Parathyroid adenoma (tissue), 2 donors: ENCODE results near the gene ANKRD42.

ENCODE experiments used
- H2AFZ ChIP-seq: fragments of 300-600 bp; sonication (generic); one replicate; pipeline ENCODE4 v1.7.0; 2017; ENCODE audit warnings: antibody characterized with exemption, mild to moderate bottlenecking
- H3K27ac ChIP-seq: fragments of 300-600 bp; sonication (generic); one replicate; pipeline ENCODE4 v1.7.0; 2017
- H3K27me3 ChIP-seq: fragments of 300-600 bp; sonication (generic); one replicate; pipeline ENCODE4 v1.7.0; 2017; ENCODE audit warnings: low read length; ENCODE audit not compliant: control insufficient read depth, insufficient read depth
- H3K36me3 ChIP-seq: fragments of 300-600 bp; sonication (generic); one replicate; pipeline ENCODE4 v1.7.0; 2017; ENCODE audit warnings: low read length; ENCODE audit not compliant: control insufficient read depth, insufficient read depth
- H3K4me1 ChIP-seq: fragments of 300-600 bp; sonication (generic); one replicate; pipeline ENCODE4 v1.7.0; 2017; ENCODE audit warnings: control low read depth
- H3K4me2 ChIP-seq: fragments of 300-600 bp; sonication (generic); one replicate; pipeline ENCODE4 v1.7.0; 2017; ENCODE audit warnings: low read length
- H3K4me3 ChIP-seq: fragments of 300-600 bp; sonication (generic); one replicate; pipeline ENCODE4 v1.7.0; 2017; ENCODE audit warnings: low read depth, low read length
- H3K79me2 ChIP-seq: fragments of 300-600 bp; sonication (generic); one replicate; pipeline ENCODE4 v1.7.0; 2017; ENCODE audit warnings: control low read depth
- H3K9ac ChIP-seq: fragments of 300-600 bp; sonication (generic); one replicate; pipeline ENCODE4 v1.7.0; 2017; ENCODE audit warnings: mild to moderate bottlenecking
- H3K9me3 ChIP-seq: fragments of 300-600 bp; sonication (generic); one replicate; pipeline ENCODE4 v1.7.0; 2017; ENCODE audit warnings: low read length; ENCODE audit not compliant: control insufficient read depth
- TF ChIP-seq, protein P1 (sequence below): fragments of 300-600 bp; sonication (generic); IDR thresholded peaks from one replicate; pipeline ENCODE4 v1.7.0; 2017; ENCODE audit warnings: antibody characterized with exemption, mild to moderate bottlenecking
- donor health status: primary hyperparathyroidism.

ANKRD42 gene

GRCh38 chr11:83152264-83152663 is 41.2 kb upstream of the ANKRD42 start:
- no peaks in the 10 kb centered on the region for H3K36me3 ChIP-seq
- no peak overlapping the region for H3K4me2 ChIP-seq
- no peaks in the 10 kb centered on the region for H3K79me2 ChIP-seq
- no peak overlapping the region for H3K9ac ChIP-seq
- no peaks in the 10 kb centered on the region for H3K4me1 ChIP-seq
- H2AFZ ChIP-seq, result no peak overlapping the region
- H3K9me3 ChIP-seq, result no peaks in the 10 kb centered on the region
- H3K27ac ChIP-seq, result no peak overlapping the region
- H3K27me3 ChIP-seq, result no peaks in the 10 kb centered on the region
- no peak overlapping the region for H3K4me3 ChIP-seq
- TF ChIP-seq, protein P1, sequence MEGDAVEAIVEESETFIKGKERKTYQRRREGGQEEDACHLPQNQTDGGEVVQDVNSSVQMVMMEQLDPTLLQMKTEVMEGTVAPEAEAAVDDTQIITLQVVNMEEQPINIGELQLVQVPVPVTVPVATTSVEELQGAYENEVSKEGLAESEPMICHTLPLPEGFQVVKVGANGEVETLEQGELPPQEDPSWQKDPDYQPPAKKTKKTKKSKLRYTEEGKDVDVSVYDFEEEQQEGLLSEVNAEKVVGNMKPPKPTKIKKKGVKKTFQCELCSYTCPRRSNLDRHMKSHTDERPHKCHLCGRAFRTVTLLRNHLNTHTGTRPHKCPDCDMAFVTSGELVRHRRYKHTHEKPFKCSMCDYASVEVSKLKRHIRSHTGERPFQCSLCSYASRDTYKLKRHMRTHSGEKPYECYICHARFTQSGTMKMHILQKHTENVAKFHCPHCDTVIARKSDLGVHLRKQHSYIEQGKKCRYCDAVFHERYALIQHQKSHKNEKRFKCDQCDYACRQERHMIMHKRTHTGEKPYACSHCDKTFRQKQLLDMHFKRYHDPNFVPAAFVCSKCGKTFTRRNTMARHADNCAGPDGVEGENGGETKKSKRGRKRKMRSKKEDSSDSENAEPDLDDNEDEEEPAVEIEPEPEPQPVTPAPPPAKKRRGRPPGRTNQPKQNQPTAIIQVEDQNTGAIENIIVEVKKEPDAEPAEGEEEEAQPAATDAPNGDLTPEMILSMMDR, result no peak

- TF ChIP-seq, protein P1, result no peak
- Histone ChIP-seq H3K9me3 (no peaks in the 10 kb centered on the region), H3K27ac (no peak overlapping the region), H2AFZ (no peak overlapping the region), H3K27me3 (no peaks in the 10 kb centered on the region), H3K36me3 (no peaks in the 10 kb centered on the region), H3K79me2 (peaks cover 8% of the 10 kb centered on the region), H3K4me3 (no peak overlapping the region), H3K4me1 (no peaks in the 10 kb centered on the region), H3K9ac (no peak overlapping the region), H3K4me2 (no peak overlapping the region)
Observed at GRCh38 chr11:83153764-83154163, 39.7 kb upstream of the ANKRD42 start.

DNA sequence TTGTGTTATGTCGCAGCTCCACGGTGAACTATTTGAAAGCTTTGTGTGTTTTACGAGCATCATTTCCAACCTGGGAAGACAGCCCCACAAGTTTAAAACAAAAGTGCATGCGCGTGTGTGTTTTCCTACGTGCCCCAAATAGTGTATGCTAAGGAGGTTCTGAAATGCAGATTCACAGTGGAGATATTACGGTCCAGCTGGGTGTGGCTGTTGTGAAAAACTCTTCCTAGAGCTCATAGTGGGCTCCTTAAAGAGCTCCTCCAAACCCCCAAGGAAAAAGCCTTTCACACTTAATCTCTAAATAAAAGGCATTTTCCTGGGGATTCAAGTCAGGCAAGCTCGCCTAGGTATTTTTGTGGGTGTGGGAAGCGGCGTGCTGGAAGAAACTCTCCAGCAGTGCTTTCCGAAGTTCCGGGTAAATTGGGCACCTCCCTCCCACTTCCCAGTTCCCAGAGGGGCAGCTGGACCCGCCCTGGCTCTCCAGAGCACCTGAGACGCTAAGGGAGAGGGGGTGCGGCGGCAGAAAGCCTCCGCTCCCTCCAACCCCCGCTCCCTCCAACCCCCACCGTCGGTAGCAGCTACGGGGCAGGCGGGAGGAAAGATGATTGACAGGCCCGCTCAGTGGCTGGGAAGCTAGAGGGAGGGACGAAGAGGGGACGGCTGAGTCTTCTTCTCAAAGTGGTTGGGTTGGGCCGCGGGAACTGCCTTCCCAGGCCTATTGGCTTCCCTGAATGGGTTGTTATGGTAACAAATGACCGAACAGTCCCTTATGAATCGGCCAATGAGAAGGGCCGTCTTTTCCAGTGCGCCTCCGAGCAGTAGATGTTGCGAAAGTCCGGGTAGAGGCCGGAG is 37.1 kb upstream of the ANKRD42 start:
- Histone ChIP-seq H3K4me1 (peaks cover 6% of the 10 kb centered on the region), H3K27me3 (no peaks in the 10 kb centered on the region), H3K9me3 (no peaks in the 10 kb centered on the region), H3K9ac (no peak overlapping the region), H2AFZ (peak overlapping the region; percentile 91), H3K36me3 (no peaks in the 10 kb centered on the region), H3K27ac (peak overlapping the region; percentile 90), H3K79me2 (peaks cover 8% of the 10 kb centered on the region), H3K4me3 (peak overlapping the region; percentile 57), H3K4me2 (peak overlapping the region; percentile 84)
- TF ChIP-seq, protein P1, result no peak

GRCh38 chr11:83156996-83157593 is 36.4 kb upstream of the ANKRD42 start, which contains the start of gene PCF11:
PCF11 (plus strand) TSS chr11:83157131; CDS start chr11:83157440, 309 bp downstream.
- H3K9ac ChIP-seq, result peak within 1 kb of the TSS; percentile 98
- peak within 1 kb of the TSS; percentile 91 for H2AFZ ChIP-seq
- peak within 1 kb of the TSS; percentile 84 for H3K4me2 ChIP-seq
- peaks cover 6% of the 10 kb centered on the region for H3K4me1 ChIP-seq
- H3K79me2 ChIP-seq, result peaks cover 11% of the 10 kb centered on the region
- no peaks in the 10 kb centered on the region for H3K36me3 ChIP-seq
- TF ChIP-seq, protein P1, result no peak
- H3K9me3 ChIP-seq, result no peaks in the 10 kb centered on the region
- H3K27ac ChIP-seq, result peak within 1 kb of the TSS; percentile 98
- H3K4me3 ChIP-seq, result peak within 1 kb of the TSS; percentile 96
- no peaks in the 10 kb centered on the region for H3K27me3 ChIP-seq
